Fibroblast of lung (primary cell): ENCODE measurements around the gene GLOD5.

Source experiments
- EZH2 ChIP-seq: IDR thresholded peaks from 2 replicates; pipeline ENCODE4 v1.5.1; 2012; ENCODE audit warnings: low read length, control low read depth, mild to moderate bottlenecking; ENCODE audit errors: missing control alignments
- TF ChIP-seq, protein P1 (sequence below), 2 donors: IDR thresholded peaks in 1 of 2; conservative IDR thresholded peaks in 1 of 2; 1 replicate in 1 of 2; 2 replicates in 1 of 2; pipeline ENCODE4 v1.5.1; 2011 to 2012; ENCODE audit warnings: low read length in 2 of 2, control low read depth in 1 of 2, inconsistent platforms in 1 of 2, low read depth in 1 of 2, mild to moderate bottlenecking in 1 of 2

DNA sequence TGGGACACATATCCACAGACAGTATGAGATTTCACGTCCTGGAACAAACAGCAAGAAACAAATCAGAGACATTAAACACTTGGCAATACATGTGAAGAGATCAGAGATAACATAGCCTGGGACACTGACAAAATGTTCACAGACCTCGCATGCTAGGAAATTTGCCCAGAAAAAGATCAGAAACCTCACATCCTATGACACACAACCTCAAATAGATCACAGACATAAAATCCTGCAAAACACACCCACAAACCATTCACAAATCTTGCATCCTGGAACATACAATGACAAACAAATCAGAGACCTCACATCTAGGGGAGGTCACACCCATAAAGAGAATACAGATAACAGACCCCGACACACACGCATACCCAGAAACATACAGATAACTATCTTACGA lies 47.0 kb upstream of the GLOD5 start:
- TF ChIP-seq, protein P1, sequence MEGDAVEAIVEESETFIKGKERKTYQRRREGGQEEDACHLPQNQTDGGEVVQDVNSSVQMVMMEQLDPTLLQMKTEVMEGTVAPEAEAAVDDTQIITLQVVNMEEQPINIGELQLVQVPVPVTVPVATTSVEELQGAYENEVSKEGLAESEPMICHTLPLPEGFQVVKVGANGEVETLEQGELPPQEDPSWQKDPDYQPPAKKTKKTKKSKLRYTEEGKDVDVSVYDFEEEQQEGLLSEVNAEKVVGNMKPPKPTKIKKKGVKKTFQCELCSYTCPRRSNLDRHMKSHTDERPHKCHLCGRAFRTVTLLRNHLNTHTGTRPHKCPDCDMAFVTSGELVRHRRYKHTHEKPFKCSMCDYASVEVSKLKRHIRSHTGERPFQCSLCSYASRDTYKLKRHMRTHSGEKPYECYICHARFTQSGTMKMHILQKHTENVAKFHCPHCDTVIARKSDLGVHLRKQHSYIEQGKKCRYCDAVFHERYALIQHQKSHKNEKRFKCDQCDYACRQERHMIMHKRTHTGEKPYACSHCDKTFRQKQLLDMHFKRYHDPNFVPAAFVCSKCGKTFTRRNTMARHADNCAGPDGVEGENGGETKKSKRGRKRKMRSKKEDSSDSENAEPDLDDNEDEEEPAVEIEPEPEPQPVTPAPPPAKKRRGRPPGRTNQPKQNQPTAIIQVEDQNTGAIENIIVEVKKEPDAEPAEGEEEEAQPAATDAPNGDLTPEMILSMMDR (conservative IDR thresholded peaks at IDR 0.05 in 1 of 2, IDR thresholded peaks at IDR 0.05 in 1 of 2; ENCODE audit: low read depth in 1 of 2, low read length in 2 of 2) = no peak
- no peak for TF ChIP-seq EZH2
